ENCODE results near the gene PMS1. TPM values are rescaled to one million over a fixed set of nuclear protein-coding genes. Genes with fewer than 3 reads are reported as not detected.

The PMS1 gene
- total RNA-seq, 2 donors from 2014 or later, result 17.6 to 20.1 TPM

- peak; percentile 99 for ATAC-seq
- intact Hi-C loops (cut with DNase I), result no loop called here
Measured at GRCh38 chr2:189762551-189763298, 21.5 kb upstream of the PMS1 start, which contains the start of gene OSGEPL1. OSGEPL1 (minus strand) TSS chr2:189762792; CDS start chr2:189761640, 1,152 bp downstream.

DNA sequence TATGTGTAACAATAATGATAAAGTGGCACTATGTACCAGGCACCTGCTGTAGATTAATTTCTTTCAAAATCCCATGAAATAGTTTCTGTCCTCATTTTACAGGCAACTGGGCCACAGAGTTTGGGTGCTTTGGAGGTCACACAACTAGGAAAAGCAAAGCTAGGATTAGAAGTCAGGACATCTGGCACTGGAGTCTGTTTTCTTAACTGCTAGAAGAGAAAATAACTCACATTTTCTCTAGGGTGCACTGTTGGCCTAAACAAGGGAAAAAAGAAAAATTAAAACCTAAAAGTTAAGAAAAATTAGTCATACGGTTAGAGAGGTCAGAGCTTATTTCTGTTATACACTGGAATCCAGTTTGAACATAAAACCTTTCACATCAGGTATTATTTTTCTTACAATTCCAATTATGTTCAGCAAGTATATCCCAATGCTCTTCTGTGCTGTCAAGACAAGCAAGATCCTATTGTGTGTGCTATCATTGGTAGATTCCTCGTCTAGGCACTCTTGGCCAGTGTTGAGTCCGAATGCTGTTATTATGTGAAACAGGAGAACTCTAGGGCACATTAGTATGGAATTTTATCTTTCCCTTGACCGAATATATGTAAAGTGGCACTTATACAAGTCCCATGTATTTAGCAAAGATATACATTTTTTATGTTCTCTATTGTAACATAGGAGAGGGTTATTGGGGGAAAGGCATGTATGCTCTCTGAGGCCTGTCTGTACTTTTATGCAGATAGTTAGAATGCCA, 20.2 kb upstream of the PMS1 start:
- intact Hi-C loops (cut with DNase I), result no loop called here
- H3K27ac ChIP-seq, result no peak overlapping the region
- no peak for TF ChIP-seq CTCF (IDR thresholded peaks at IDR 0.05)
- H3K9me3 ChIP-seq, result no peaks in the 10 kb centered on the region
- 72 to 82% methylated on average over 4 of the region's 4 CpGs for WGBS, 2 donors
- peaks cover 13% of the 10 kb centered on the region for H3K4me1 ChIP-seq
- ATAC-seq, result no peak
- no peaks in the 10 kb centered on the region for H3K36me3 ChIP-seq (replicated peaks in 1 of 2; ENCODE audit: insufficient read depth in 1 of 2, low read depth in 2 of 2)
- no peak for DNase-seq
- H3K27me3 ChIP-seq, result no peaks in the 10 kb centered on the region
- H3K4me3 ChIP-seq, result no peak overlapping the region

More at GRCh38 chr2:189762551-189763298, 21.5 kb upstream of the PMS1 start, which contains the start of gene OSGEPL1:
- 0 to 1% methylated on average over 32 to 33 of the region's 33 CpGs for WGBS, 2 donors
- Histone ChIP-seq H3K4me1 (peaks cover 13% of the 10 kb centered on the region), H3K9me3 (no peaks in the 10 kb centered on the region), H3K27ac (peak within 1 kb of the TSS; percentile 79 to 91 (median 89)), H3K27me3 (no peaks in the 10 kb centered on the region), H3K36me3 (replicated peaks in 1 of 2; ENCODE audit: insufficient read depth in 1 of 2, low read depth in 2 of 2) (no peaks in the 10 kb centered on the region), H3K4me3 (peak within 1 kb of the TSS; percentile 53 to 54)
- peak; percentile 94 to 97 (median 96) for DNase-seq
- TF ChIP-seq POLR2A (IDR thresholded peaks at IDR 0.05), result peak in 2 of 3 donors; percentile 61 to 66
- TF ChIP-seq CTCF (IDR thresholded peaks at IDR 0.05), result peak in 5 of 7 experiments; percentile 21 to 53 (median 45)

GRCh38 chr2:189770590-189771322, 13.5 kb upstream of the PMS1 start:
- intact Hi-C loops (cut with DNase I), result no loop called here
- 52 to 65% methylated on average over 6 of the region's 6 CpGs for WGBS, 2 donors
- no peak for DNase-seq
- no peak for ATAC-seq
- Histone ChIP-seq H3K9me3 (no peaks in the 10 kb centered on the region), H3K27me3 (no peaks in the 10 kb centered on the region), H3K36me3 (replicated peaks in 1 of 2; ENCODE audit: insufficient read depth in 1 of 2, low read depth in 2 of 2) (peaks cover 0 to 20% of the 10 kb centered on the region in 2 donors), H3K4me1 (no peaks in the 10 kb centered on the region), H3K27ac (no peak overlapping the region), H3K4me3 (no peak overlapping the region)
- TF ChIP-seq POLR2A (IDR thresholded peaks at IDR 0.05), result no peak
- TF ChIP-seq CTCF (IDR thresholded peaks at IDR 0.05), result no peak

GRCh38 chr2:189772212-189772611, 12.0 kb upstream of the PMS1 start:
- Histone ChIP-seq H3K27me3 (no peaks in the 10 kb centered on the region), H3K4me3 (no peak overlapping the region), H3K9me3 (no peaks in the 10 kb centered on the region), H3K4me1 (no peaks in the 10 kb centered on the region), H3K27ac (peak overlapping the region in 1 of 4 donors; percentile 8), H3K36me3 (replicated peaks in 1 of 2; ENCODE audit: insufficient read depth in 1 of 2, low read depth in 2 of 2) (peaks cover 0 to 20% of the 10 kb centered on the region in 2 donors)
- DNase-seq (no peak), ATAC-seq (no peak)
- intact Hi-C loops (cut with DNase I), result no loop called here
- WGBS, 2 donors, result 36 to 51% methylated on average over 1 of the region's 1 CpG
- TF ChIP-seq CTCF (IDR thresholded peaks at IDR 0.05), result no peak
- no peak for TF ChIP-seq POLR2A (IDR thresholded peaks at IDR 0.05)
